ENCODE data around the gene DNM3. TPM values are rescaled to one million over a fixed set of nuclear protein-coding genes. Genes with fewer than 3 reads are reported as not detected.

The DNM3 gene
- total and polyA plus RNA-seq, 9 of the 15 experiments (the other 6 are each of a cell fraction or from before 2014, with no cell fraction given) = 0.08 to 0.36 (median 0.22) TPM; not detected in 1

DNA sequence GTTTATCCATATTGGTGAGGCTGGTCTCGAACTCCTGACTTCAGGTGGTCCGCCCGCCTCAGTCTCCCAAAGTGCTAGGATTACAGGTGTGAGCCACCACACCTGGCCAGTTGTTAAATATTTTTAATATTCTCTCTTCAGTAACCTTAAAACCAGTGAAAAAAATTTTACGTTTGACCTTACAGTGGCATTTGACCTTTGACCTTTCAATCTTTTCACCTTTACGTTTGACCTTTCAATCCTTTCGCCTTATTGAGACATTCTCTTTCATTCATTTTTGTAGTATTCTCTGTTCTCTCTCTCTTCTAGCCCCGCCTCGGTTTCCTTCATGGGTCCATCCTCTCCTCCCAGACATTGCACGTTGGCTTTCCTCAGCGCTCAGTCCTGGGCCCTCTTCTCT is 277.9 kb downstream of the DNM3 start:
- in situ Hi-C loops (cut with MboI) (no loop called here), intact Hi-C loops (cut with micrococcal nuclease) (no loop called here)
- Histone ChIP-seq H3K4me1 (replicated peaks in 1 of 2; ENCODE audit: control insufficient read depth in 2 of 2, insufficient read depth in 2 of 2, low read length in 2 of 2) (no peaks in the 10 kb centered on the region), H3K27ac (ENCODE audit: extremely low read depth, low read depth, low read length) (no peak overlapping the region), H3K27me3 (ENCODE audit: control insufficient read depth in 2 of 2, insufficient read depth in 2 of 2, low read length in 2 of 2) (no peaks in the 10 kb centered on the region), H3K9me1 (ENCODE audit: control insufficient read depth, insufficient read depth, low read length) (no peaks in the 10 kb centered on the region), H3K4me3 (no peak overlapping the region), H3K36me3 (ENCODE audit: control insufficient read depth, insufficient read depth, low read length) (no peaks in the 10 kb centered on the region), H3K9me3 (replicated peaks; ENCODE audit: control insufficient read depth, insufficient read depth, low read depth, low read length) (no peaks in the 10 kb centered on the region), H3K9ac (ENCODE audit: insufficient read depth in 1 of 2, low read depth in 2 of 2, low read length in 2 of 2) (no peak overlapping the region), H3K79me2 (ENCODE audit: control insufficient read depth, insufficient read depth, low read length) (no peaks in the 10 kb centered on the region), H2AFZ (ENCODE audit: low read depth, low read length) (no peak overlapping the region), H3K4me2 (ENCODE audit: insufficient read depth, low read length) (no peak overlapping the region), H4K20me1 (replicated peaks; ENCODE audit: control insufficient read depth, insufficient read depth, low read length) (no peaks in the 10 kb centered on the region)
- CTCF ChIA-PET (ENCODE audit: low intra/inter-chr PET ratio) = no interaction called here
- WGBS (ENCODE audit: insufficient coverage, low coverage, missing lambda C conversion rate) = 7% methylated on average over 9 of the region's 10 CpGs
- no peak for DNase-seq (ENCODE audit: extremely low read depth in 1 of 4, low spot score in 3 of 4)
- no peak for ATAC-seq
- POLR2A ChIA-PET = no interaction called here
- BruUV-seq (replicated peaks) = no TSS peak
- FAIRE-seq = no peak
- TF ChIP-seq CREB1 (IDR thresholded peaks at IDR 0.05) = no peak
- no peak for TF ChIP-seq CREB1 (CRISPR knock-in tag; IDR thresholded peaks at IDR 0.05)
- peak; percentile 89 for TF ChIP-seq NR2C1 (IDR thresholded peaks at IDR 0.05)
- peak; percentile 81 for TF ChIP-seq NR2C1 (tag; IDR thresholded peaks at IDR 0.05)
- TF ChIP-seq NR2C2 (CRISPR knock-in tag; IDR thresholded peaks at IDR 0.05) = no peak; the same call in 1 of the 2 replicates
- TF ChIP-seq NR2C2 (tag; IDR thresholded peaks at IDR 0.05) = peak; percentile 83

DNA sequence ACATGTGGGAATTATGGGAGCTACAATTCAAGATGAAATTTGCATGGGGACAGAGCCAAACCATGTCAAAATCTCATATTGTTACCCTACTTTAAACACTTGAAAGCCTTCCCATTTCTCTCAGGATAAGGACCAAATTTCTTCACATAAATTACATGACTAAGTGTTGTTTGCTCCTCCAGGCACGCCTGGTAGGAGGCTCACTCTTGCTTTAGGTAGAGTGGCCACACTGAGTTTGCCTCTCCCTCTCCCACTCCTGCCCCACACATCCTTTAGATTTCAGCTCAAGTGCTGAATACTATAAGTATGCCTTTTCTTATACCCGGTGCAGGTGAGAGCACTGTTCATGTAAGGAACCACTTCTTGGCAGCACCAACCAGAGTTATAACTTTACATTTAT is 279.1 kb downstream of the DNM3 start:
- Histone ChIP-seq H3K36me3 (ENCODE audit: control insufficient read depth, insufficient read depth, low read length) (no peaks in the 10 kb centered on the region), H3K79me2 (ENCODE audit: control insufficient read depth, insufficient read depth, low read length) (no peaks in the 10 kb centered on the region), H3K9me1 (ENCODE audit: control insufficient read depth, insufficient read depth, low read length) (no peaks in the 10 kb centered on the region), H3K9me3 (replicated peaks; ENCODE audit: control insufficient read depth, insufficient read depth, low read depth, low read length) (no peaks in the 10 kb centered on the region), H2AFZ (ENCODE audit: low read depth, low read length) (no peak overlapping the region), H4K20me1 (replicated peaks; ENCODE audit: control insufficient read depth, insufficient read depth, low read length) (no peaks in the 10 kb centered on the region), H3K9ac (ENCODE audit: insufficient read depth in 1 of 2, low read depth in 2 of 2, low read length in 2 of 2) (no peak overlapping the region), H3K4me2 (ENCODE audit: insufficient read depth, low read length) (no peak overlapping the region), H3K27ac (ENCODE audit: extremely low read depth, low read depth, low read length) (no peak overlapping the region), H3K4me3 (no peak overlapping the region), H3K27me3 (ENCODE audit: control insufficient read depth in 2 of 2, insufficient read depth in 2 of 2, low read length in 2 of 2) (no peaks in the 10 kb centered on the region), H3K4me1 (replicated peaks in 1 of 2; ENCODE audit: control insufficient read depth in 2 of 2, insufficient read depth in 2 of 2, low read length in 2 of 2) (no peaks in the 10 kb centered on the region)
- DNase-seq (ENCODE audit: extremely low read depth in 1 of 4, low spot score in 3 of 4) (no peak), FAIRE-seq (no peak), ATAC-seq (no peak)
- in situ Hi-C loops (cut with MboI) (no loop called here), intact Hi-C loops (cut with micrococcal nuclease) (no loop called here)
- BruUV-seq (replicated peaks) = no TSS peak
- ChIA-PET CTCF (ENCODE audit: low intra/inter-chr PET ratio) (no interaction called here), POLR2A (no interaction called here)
- 0% methylated on average over 2 of the region's 2 CpGs for WGBS (ENCODE audit: insufficient coverage, low coverage, missing lambda C conversion rate)
- no peak for TF ChIP-seq SREBF2 (CRISPR knock-in tag; IDR thresholded peaks at IDR 0.05)
- TF ChIP-seq, protein P1, sequence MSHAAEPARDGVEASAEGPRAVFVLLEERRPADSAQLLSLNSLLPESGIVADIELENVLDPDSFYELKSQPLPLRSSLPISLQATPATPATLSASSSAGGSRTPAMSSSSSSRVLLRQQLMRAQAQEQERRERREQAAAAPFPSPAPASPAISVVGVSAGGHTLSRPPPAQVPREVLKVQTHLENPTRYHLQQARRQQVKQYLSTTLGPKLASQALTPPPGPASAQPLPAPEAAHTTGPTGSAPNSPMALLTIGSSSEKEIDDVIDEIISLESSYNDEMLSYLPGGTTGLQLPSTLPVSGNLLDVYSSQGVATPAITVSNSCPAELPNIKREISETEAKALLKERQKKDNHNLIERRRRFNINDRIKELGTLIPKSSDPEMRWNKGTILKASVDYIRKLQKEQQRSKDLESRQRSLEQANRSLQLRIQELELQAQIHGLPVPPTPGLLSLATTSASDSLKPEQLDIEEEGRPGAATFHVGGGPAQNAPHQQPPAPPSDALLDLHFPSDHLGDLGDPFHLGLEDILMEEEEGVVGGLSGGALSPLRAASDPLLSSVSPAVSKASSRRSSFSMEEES (CRISPR knock-in tag; IDR thresholded peaks at IDR 0.05) = no peak
- TF ChIP-seq ZNF589 (CRISPR knock-in tag; IDR thresholded peaks at IDR 0.05; ENCODE audit: low read depth) = no peak
- TF ChIP-seq BRF1 (IDR thresholded peaks at IDR 0.05; ENCODE audit: borderline replicate concordance, extremely low read depth, insufficient read length) = no peak
- TF ChIP-seq RBM17 (IDR thresholded peaks at IDR 0.05; ENCODE audit: borderline replicate concordance, low read depth, low read length) = no peak
- no peak for TF ChIP-seq TRIM28 (IDR thresholded peaks at IDR 0.05)
- TF ChIP-seq, protein P2, sequence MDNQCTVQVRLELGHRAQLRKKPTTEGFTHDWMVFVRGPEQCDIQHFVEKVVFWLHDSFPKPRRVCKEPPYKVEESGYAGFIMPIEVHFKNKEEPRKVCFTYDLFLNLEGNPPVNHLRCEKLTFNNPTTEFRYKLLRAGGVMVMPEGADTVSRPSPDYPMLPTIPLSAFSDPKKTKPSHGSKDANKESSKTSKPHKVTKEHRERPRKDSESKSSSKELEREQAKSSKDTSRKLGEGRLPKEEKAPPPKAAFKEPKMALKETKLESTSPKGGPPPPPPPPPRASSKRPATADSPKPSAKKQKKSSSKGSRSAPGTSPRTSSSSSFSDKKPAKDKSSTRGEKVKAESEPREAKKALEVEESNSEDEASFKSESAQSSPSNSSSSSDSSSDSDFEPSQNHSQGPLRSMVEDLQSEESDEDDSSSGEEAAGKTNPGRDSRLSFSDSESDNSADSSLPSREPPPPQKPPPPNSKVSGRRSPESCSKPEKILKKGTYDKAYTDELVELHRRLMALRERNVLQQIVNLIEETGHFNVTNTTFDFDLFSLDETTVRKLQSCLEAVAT (IDR thresholded peaks at IDR 0.05) = no peak
- TF ChIP-seq, protein P3, sequence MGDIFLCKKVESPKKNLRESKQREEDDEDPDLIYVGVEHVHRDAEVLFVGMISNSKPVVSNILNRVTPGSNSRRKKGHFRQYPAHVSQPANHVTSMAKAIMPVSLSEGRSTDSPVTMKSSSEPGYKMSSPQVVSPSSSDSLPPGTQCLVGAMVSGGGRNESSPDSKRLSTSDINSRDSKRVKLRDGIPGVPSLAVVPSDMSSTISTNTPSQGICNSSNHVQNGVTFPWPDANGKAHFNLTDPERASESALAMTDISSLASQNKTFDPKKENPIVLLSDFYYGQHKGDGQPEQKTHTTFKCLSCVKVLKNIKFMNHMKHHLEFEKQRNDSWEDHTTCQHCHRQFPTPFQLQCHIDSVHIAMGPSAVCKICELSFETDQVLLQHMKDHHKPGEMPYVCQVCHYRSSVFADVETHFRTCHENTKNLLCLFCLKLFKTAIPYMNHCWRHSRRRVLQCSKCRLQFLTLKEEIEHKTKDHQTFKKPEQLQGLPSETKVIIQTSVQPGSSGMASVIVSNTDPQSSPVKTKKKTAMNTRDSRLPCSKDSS (IDR thresholded peaks at IDR 0.05; ENCODE audit: low read depth, partially characterized antibody) = no peak
